ENCODE data around the gene CACNA1C.
"Not testable (repeated sequence)": the region's sequence is repeated elsewhere in the genome, so short reads cannot be mapped to it uniquely, and the experiment has no call there.

The CACNA1C gene

GRCh38 chr12:2693244-2693860 lies 640.6 kb downstream of the CACNA1C start:
- no peak for DNase-seq (ENCODE audit: low read depth in 2 of 2, low spot score in 1 of 2)

DNA sequence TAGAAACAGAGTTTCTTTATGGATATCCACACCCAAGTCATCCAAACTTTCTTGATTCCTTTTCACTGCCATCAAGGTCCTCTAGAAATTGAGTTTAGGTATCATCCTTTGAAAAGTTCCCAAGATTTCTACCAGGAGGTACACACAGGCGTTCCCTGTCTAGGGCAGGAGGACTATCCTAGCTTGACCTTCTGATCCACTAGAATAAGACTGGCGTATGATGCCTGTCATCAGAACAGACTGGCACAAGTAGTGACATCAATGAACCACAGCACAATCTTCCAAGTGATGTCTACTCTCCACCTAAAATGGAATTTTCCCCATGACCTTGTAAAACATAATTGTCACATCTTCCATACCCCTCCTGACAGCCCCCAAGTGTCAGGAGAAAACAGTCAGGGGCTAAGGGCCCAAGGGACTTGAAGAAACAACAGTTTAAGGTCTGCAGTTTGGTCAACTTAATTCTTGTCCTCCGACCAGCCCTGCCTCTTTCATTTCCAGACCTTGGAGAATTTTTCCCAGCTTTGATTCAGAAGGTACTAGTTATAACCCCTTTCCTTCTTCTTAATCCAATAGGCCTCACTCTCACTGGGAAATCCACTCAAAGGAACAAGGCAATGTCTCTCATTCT lies 641.3 kb downstream of the CACNA1C start:
- DNase-seq (ENCODE audit: low read depth in 2 of 2, low spot score in 1 of 2) = no peak

DNA sequence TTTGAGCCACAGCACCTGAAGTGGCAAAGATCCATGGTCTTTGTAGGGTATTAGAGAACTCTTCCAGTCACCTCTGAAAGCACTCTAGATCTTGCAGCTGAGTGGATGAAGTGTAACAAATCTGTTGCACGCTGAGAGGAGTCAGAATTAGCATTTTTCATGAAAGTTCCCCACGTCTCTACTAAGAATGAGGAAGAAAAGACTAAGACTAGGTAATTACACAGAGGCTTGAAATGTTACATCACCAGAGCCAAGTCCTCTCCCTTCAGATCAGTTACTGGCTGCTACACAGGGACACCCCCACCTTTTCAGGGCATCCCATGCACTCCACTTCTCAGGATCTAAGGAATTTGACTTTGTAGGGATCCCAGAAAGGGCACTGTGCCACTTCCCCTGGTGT lies 643.3 kb downstream of the CACNA1C start:
- no peak for DNase-seq (ENCODE audit: low read depth in 2 of 2, low spot score in 1 of 2)

GRCh38 chr12:2697057-2697800 lies 644.4 kb downstream of the CACNA1C start:
- DNase-seq (ENCODE audit: low read depth in 2 of 2, low spot score in 1 of 2) = no peak

GRCh38 chr12:2698566-2698965 lies 645.8 kb downstream of the CACNA1C start:
- no peak for DNase-seq (ENCODE audit: low read depth in 2 of 2, low spot score in 1 of 2)

DNA sequence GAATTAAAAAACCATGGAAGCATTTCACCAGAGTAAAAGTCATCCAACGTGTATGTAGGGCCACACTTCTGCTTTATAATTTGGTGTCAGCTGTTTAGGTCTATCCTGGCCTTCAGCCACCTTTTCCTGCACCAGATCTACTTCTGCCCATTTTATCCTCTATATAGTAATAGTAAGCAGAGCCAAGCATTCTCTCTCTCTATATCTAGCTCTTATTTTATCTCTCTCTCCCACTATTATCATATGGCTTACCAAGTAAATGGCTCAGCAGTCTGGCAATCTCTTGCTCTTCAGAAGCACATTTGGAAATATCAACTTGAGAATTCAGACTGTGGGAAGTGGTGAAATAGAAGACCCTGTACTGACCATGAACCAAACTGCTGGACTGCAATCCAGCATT lies 657.9 kb downstream of the CACNA1C start:
- DNase-seq (ENCODE audit: low read depth in 2 of 2, low spot score in 1 of 2) = no peak

DNA sequence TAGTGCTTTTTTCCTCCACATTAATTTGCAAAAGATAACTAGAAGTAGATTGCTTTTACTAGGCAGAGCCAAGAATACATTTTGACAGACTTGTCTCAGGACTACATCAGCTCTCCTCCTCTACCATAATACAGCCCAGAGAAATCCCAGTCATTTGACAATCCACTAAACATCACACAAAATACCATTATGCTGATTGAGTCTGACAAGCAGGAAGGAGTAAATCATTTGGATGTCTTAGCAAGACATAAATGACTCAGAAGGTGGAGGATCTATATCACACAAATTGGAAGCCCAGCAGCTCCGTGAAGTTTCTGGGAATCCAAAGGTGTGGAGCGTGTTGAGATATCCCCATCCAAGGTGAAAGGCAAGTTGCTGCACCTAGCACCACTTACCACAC lies 666.6 kb downstream of the CACNA1C start:
- no peak for DNase-seq (ENCODE audit: low read depth in 2 of 2, low spot score in 1 of 2)

- DNase-seq (ENCODE audit: low read depth in 2 of 2, low spot score in 1 of 2) = no peak
Measured at GRCh38 chr12:2722806-2723205, 670.0 kb downstream of the CACNA1C start.

- DNase-seq (ENCODE audit: low read depth in 2 of 2, low spot score in 1 of 2) = no peak
Measured at GRCh38 chr12:2732290-2732689, 679.5 kb downstream of the CACNA1C start.

DNA sequence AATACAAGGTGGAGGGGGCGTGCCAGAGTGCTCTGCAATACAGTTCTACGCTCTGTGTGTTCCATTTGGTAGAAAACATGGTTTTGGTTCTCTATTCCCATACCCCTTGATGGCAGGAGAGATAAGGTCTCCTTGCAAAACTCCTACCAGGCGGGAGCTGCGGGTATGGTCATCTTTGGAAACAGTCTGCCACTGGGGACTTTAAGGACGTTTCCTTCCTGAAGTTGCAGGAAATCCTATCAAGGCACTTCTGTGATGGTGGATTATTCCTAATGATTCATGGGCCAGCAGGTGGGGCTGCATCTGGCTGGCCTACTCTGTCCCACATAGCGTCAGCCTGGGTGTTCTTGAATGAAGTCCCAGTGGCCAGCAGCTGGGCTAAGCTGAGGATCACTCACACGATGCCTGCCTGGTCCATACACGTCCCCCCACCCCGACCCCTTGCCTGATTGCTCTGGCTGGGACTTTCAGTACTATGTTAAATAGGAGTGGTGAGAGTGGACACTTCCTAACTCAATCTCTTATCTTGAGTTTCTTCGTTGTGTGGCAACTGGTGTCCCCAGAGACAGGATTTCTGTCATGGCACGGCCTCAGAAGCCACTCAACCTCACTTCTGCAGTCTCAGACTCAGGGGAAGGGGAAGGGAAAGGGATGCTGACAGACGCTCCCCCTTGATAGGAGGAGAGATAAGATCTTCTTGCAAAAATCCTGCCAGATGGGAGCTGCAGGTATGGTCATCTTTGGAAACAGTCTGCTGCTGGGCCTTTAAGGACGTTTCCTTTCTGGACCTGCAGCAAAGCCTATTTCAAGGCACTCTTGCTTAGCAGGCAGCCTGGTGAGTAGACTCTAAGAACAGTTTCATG lies 680.9 kb downstream of the CACNA1C start:
- DNase-seq (ENCODE audit: low read depth in 2 of 2, low spot score in 1 of 2) = no peak

DNA sequence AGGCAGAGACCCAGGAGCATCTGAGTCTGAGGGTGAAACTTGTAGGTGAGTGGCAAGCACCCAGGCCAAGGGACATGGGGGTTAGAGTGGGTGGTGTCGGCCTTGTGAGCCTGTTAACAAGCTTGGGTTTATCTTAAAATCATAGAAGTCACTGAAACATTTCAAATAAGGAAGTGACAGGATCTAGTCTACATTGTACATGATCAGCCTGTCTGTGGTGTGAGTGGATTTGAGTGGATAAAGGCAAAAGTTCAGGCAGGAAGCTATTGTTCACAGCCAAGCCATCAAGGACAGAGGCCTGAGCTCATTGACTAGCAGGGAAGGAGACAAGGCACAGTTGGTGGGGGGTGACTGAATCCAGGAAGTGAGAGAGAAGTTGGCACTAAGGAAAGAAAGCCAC lies 682.6 kb downstream of the CACNA1C start:
- DNase-seq (ENCODE audit: low read depth in 2 of 2, low spot score in 1 of 2) = no peak

DNA sequence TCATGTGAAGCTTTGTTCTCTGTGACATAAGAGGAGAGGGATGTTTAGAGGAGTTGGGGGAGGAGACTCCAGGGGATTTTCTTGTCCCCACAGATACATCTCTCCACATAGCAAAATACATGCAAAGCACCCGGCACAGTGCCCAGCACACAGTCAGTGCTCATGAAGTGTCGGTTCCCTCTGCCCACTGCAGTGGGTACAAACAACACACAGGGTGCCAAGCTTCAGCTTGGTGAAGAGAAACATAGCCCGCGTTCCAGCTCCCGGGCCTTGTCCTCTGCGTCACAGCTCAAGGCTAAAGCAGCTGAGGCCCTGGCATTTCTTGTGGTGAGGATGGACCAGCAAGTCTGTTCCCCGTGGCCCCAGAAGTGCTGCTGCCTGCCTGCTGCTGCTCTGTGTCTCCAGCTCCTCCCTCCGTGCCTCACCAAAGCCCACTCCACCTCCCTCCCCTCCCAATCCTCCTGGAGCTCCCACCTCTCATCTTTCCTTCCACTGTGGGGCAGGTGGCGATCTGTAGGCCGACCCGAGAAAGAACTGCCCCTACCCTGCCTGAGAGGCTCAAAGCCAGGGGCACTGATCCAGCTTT lies 685.0 kb downstream of the CACNA1C start:
- DNase-seq (ENCODE audit: low read depth in 2 of 2, low spot score in 1 of 2) = no peak

DNA sequence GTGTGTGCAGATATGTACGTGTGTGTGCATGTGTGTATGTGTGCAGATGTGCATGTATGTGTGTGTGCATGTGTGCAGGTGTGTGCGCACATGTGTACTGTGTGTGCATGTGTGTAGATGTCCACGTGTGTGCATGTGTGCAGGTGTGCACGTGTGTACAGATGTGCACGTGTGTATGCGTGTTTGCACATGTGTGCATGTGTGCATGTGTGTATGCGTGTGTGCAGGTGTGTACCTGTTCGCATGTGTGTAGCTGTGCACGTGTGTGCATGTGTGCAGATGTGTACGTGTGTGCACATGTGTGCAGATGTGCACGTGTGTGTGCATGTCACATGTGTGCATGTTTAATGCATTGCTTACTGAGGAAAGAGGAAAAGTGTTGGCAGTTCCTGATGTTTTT lies 686.3 kb downstream of the CACNA1C start:
- no peak for DNase-seq (ENCODE audit: low read depth in 2 of 2, low spot score in 1 of 2)

- no peak for DNase-seq (ENCODE audit: low read depth in 2 of 2, low spot score in 1 of 2)
Measured at GRCh38 chr12:2739832-2740641, 687.2 kb downstream of the CACNA1C start.

DNA sequence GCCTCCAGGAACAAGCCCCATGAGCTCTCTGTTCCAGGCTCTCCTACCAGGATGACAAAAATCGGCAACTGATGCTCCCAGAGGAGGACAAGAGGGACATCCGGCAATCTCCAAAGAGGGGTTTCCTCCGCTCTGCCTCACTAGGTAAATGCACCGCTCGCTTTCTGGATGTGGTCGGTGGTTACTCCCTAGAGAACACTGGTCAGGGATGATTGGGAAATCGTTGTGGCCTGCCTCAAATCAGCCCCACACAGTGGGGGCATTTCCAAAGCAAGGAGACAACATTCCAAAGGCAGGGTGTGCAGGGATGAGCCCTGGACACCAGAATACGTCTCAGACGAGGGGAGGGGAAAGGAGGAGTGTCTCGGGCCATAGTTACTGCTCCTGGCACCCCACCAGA lies 689.2 kb downstream of the CACNA1C start:
- not testable (repeated sequence) for DNase-seq (ENCODE audit: low read depth in 2 of 2, low spot score in 1 of 2)

DNA sequence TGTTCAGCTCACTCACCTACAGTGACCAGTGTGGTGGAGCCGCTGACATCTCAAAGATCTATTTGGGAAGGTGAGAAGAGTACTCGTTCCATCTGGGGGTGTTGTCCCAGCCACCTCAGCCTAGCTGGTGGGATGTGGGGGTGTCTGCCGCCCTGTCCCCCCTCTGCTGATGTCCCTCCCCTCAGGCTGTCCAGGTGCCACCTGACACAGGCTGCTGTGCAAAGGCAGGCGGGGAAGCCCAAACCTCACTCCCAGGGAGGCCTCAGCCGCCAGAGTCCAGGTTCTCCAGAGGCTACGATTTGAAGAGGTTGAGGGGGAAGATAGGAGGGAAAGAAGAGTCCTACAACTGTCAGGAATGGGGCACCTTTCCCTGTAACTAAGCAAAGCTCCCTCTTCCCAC lies 690.7 kb downstream of the CACNA1C start:
- no peak for DNase-seq (ENCODE audit: low read depth in 2 of 2, low spot score in 1 of 2)

GRCh38 chr12:2745655-2746054 lies 692.9 kb downstream of the CACNA1C start:
- DNase-seq (ENCODE audit: low read depth in 2 of 2, low spot score in 1 of 2) = no peak
